Muscle layer of duodenum (tissue), 2 donors: ENCODE measurements around the gene EML6.

Experiments
- H3K27ac ChIP-seq: one replicate; pipeline ENCODE4 v1.7.0; 2013; ENCODE audit warnings: mild to moderate bottlenecking, low read length
- H3K27me3 ChIP-seq: one replicate; pipeline ENCODE4 v1.7.0; 2013; ENCODE audit warnings: low read depth, mild to moderate bottlenecking, control low read depth, low read length
- H3K36me3 ChIP-seq, 2 donors: one replicate each; pipeline ENCODE4 v1.7.0; 2013; ENCODE audit warnings: low read length in 2 of 2, control low read depth in 1 of 2, mild to moderate bottlenecking in 1 of 2; ENCODE audit not compliant: insufficient read depth in 2 of 2, control insufficient read depth in 1 of 2
- H3K4me1 ChIP-seq, 2 donors: one replicate each; pipeline ENCODE4 v1.7.0; 2013; ENCODE audit warnings: low read length in 2 of 2, mild to moderate bottlenecking in 2 of 2, control low read depth in 1 of 2, moderate library complexity in 1 of 2; ENCODE audit not compliant: insufficient read depth in 2 of 2, control insufficient read depth in 1 of 2
- H3K4me3 ChIP-seq, 2 donors: one replicate each; pipeline ENCODE4 v1.7.0; 2013; ENCODE audit warnings: low read length in 2 of 2, low read depth in 1 of 2, mild to moderate bottlenecking in 1 of 2
- H3K9me3 ChIP-seq, 2 donors: one replicate each; pipeline ENCODE4 v1.7.0; 2013; ENCODE audit warnings: low read length in 2 of 2, control low read depth in 1 of 2, mild to moderate bottlenecking in 1 of 2; ENCODE audit not compliant: control insufficient read depth in 1 of 2
- donor health status: healthy.

EML6 gene

DNA sequence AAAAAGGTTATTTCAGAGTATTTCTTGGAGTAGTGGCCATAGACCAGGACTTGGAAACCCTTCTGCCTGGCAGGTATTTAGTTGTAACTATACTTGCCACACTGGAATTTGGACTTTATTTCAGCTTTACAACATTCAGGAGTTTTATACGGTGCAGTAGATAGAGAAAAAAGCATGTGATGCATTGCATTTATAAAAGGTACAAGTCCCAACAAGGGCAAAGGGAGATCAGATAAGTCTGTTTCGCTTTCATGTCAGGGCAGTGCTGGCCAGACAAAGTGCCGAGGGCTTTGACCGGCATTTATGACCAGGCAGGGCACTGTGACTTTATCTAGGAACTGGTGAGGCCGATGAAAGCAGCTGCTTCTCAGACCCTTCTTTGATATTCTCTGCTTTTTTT, 181.4 kb downstream of the EML6 start:
- Histone ChIP-seq H3K36me3 (no peaks in the 10 kb centered on the region), H3K27me3 (no peaks in the 10 kb centered on the region), H3K4me1 (no peaks in the 10 kb centered on the region), H3K27ac (peak overlapping the region; percentile 50), H3K9me3 (no peaks in the 10 kb centered on the region), H3K4me3 (no peak overlapping the region)

- Histone ChIP-seq H3K27me3 (no peaks in the 10 kb centered on the region), H3K4me3 (no peak overlapping the region), H3K36me3 (no peaks in the 10 kb centered on the region), H3K9me3 (no peaks in the 10 kb centered on the region), H3K4me1 (no peaks in the 10 kb centered on the region), H3K27ac (no peak overlapping the region)
These were observed 183.3 kb downstream of the EML6 start for GRCh38 chr2:54906716-54907115.

GRCh38 chr2:54907663-54908062, 184.2 kb downstream of the EML6 start:
- Histone ChIP-seq H3K4me3 (no peak overlapping the region), H3K36me3 (no peaks in the 10 kb centered on the region), H3K9me3 (no peaks in the 10 kb centered on the region), H3K27ac (no peak overlapping the region), H3K27me3 (no peaks in the 10 kb centered on the region), H3K4me1 (no peaks in the 10 kb centered on the region)

DNA sequence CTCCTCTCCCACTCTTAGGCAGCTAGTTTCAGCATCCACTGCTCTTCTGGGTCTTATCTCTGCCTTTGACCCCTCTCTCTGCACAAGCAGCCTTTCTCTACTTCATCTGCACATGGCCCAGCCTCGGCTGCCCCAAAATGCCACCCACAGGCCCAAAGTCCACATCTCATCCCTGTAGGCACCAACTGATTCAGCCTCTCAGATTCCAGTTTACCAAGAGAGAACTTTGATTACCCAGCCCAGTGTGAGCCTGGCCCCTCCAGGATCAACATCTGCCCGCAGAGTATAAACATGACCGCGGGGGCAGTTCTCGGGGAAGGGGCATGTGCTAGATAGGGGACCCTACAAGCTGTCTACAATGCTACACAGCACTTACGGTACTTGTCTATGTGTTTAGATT, 185.1 kb downstream of the EML6 start:
- H3K27me3 ChIP-seq: no peaks in the 10 kb centered on the region
- no peak overlapping the region for H3K27ac ChIP-seq
- no peaks in the 10 kb centered on the region for H3K4me1 ChIP-seq
- no peak overlapping the region for H3K4me3 ChIP-seq
- H3K36me3 ChIP-seq: no peaks in the 10 kb centered on the region
- H3K9me3 ChIP-seq: no peaks in the 10 kb centered on the region

DNA sequence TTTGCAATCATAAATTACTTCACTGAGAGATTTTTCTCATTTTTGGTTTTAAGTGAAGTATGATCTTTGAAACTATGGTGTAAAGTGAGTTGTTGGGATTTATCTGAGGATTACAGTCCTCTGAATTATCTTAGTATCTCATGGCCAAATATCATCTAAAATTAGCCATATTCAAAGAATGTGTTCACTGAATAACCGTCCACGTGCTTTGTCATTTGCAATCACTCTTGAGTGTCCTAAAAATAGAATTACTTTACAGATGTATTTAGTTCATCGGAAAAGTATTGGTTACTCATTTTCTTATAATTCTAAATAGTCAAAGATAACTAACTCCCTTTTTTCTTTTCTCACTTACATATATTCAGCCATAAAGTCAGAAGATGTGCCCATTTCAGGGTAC, 185.5 kb downstream of the EML6 start:
- H3K36me3 ChIP-seq: no peaks in the 10 kb centered on the region
- H3K27me3 ChIP-seq: no peaks in the 10 kb centered on the region
- no peaks in the 10 kb centered on the region for H3K9me3 ChIP-seq
- no peak overlapping the region for H3K4me3 ChIP-seq
- no peaks in the 10 kb centered on the region for H3K4me1 ChIP-seq
- no peak overlapping the region for H3K27ac ChIP-seq

GRCh38 chr2:54912305-54912704, 188.8 kb downstream of the EML6 start:
- Histone ChIP-seq H3K36me3 (no peaks in the 10 kb centered on the region), H3K9me3 (no peaks in the 10 kb centered on the region), H3K27ac (no peak overlapping the region), H3K27me3 (no peaks in the 10 kb centered on the region), H3K4me1 (no peaks in the 10 kb centered on the region), H3K4me3 (no peak overlapping the region)

- H3K4me3 ChIP-seq: no peak overlapping the region
- no peak overlapping the region for H3K27ac ChIP-seq
- no peaks in the 10 kb centered on the region for H3K4me1 ChIP-seq
- no peaks in the 10 kb centered on the region for H3K9me3 ChIP-seq
- no peaks in the 10 kb centered on the region for H3K36me3 ChIP-seq
- no peaks in the 10 kb centered on the region for H3K27me3 ChIP-seq
These were observed 189.4 kb downstream of the EML6 start for GRCh38 chr2:54912893-54913292.

DNA sequence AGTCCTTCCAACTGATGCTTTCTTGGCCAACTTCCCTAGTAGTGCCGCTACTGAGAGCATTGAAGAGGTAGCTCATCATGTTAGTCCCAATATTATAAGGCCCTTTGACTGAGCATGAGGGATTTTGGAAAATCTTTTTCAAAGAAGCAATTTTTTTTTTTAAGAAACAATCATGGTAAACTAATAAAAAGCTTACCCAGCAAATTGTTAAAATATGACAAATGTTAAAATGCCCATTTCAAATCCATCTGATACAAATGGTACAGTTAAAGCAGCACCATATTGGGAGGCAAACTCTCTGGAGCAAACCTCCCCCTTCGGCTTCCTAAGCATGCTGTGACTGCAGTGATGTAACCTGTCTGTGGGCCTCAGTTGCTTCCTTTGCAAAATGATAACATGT, 191.2 kb downstream of the EML6 start:
- H3K36me3 ChIP-seq: no peaks in the 10 kb centered on the region
- H3K4me3 ChIP-seq: no peak overlapping the region
- no peaks in the 10 kb centered on the region for H3K27me3 ChIP-seq
- H3K9me3 ChIP-seq: no peaks in the 10 kb centered on the region
- no peak overlapping the region for H3K27ac ChIP-seq
- no peaks in the 10 kb centered on the region for H3K4me1 ChIP-seq

DNA sequence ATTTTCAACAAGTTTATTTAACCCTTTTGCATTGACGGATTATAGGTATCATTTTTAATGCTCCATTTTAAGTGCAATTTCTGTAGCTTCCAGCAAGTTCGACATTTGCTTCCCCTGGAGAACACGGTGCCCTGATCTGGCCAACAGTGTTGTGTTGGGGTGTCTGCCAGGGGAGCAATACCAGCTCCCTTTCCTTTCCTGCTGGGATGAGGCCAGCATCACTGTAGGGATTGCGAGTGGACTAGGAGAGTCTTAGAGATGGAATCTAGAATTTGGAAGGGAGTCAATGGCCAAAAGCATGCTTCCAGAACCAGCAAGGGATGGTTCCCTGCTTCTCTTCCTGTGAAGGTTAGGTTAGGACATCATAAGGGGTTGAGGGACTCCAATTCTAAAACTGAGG, 191.6 kb downstream of the EML6 start:
- Histone ChIP-seq H3K4me3 (no peak overlapping the region), H3K4me1 (no peaks in the 10 kb centered on the region), H3K27ac (no peak overlapping the region), H3K9me3 (no peaks in the 10 kb centered on the region), H3K36me3 (no peaks in the 10 kb centered on the region), H3K27me3 (no peaks in the 10 kb centered on the region)

DNA sequence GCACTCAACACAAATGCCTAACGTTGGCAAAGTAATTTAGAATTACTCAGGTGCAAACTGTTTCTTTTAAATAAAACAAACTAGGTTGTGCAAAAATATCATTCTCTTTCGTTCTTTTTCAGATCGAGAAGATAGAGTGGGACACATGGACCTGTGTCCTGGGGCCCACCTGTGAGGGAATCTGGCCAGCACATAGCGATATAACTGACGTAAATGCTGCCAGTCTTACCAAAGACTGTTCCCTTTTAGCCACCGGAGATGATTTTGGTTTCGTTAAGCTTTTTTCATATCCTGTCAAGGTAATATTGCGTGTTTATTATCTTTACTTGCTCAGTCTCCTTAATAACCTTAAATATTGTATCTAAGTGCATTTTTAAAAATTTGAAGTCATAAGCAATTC, 193.2 kb downstream of the EML6 start:
- no peaks in the 10 kb centered on the region for H3K36me3 ChIP-seq
- no peaks in the 10 kb centered on the region for H3K27me3 ChIP-seq
- no peaks in the 10 kb centered on the region for H3K9me3 ChIP-seq
- no peaks in the 10 kb centered on the region for H3K4me1 ChIP-seq
- H3K27ac ChIP-seq: no peak overlapping the region
- no peak overlapping the region for H3K4me3 ChIP-seq

DNA sequence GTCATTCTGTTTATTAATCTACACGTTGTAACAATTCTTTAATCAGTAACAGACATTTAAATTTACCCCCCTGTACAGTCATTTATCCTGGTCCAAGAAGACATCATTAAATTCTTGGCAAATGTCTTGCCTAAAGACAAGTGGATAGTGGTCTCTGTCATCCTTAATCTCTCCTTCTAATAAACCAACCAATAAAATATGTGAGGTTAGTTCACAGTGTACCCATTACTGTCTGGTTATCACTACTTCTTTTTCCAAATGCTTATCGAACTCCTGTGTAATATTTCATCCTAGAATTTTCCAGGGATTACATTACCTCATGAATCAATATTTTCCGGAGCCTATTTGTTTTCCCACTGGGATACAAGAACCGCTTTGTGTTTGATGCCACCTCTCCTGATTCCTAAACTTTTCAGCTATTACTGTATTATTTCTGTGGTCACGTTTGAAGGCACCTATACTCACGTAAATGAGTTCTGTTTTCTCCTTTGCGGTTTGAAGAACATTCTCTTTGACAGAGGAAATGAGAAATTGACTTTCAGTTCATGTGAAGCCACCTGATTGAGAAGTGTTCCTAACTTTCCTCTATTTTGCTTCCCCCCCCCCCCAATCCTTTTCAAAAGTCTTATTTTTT, 195.3 kb downstream of the EML6 start:
- H3K4me3 ChIP-seq: no peak overlapping the region
- H3K27ac ChIP-seq: no peak overlapping the region
- H3K27me3 ChIP-seq: no peaks in the 10 kb centered on the region
- H3K36me3 ChIP-seq: no peaks in the 10 kb centered on the region
- H3K9me3 ChIP-seq: no peaks in the 10 kb centered on the region
- H3K4me1 ChIP-seq: no peaks in the 10 kb centered on the region

DNA sequence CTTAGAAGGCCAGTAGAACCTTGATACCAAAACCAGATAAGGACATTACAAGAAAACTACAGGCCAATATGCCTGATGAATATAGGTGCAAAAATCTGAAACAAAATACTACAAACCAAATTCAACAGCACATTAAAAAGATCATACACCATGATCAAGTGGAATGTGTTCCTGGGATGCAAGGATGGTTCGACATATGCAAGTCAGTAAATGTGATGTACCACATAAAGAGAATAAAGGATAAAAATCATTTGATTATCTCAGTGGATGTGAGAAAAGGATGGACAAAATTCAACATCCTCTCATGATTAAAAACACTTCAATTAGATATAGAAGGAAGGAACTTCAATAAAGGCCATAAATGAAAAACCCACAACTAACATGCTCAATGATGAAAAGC, 197.2 kb downstream of the EML6 start:
- Histone ChIP-seq H3K36me3 (no peaks in the 10 kb centered on the region), H3K4me1 (no peaks in the 10 kb centered on the region), H3K27ac (no peak overlapping the region), H3K4me3 (no peak overlapping the region), H3K9me3 (no peaks in the 10 kb centered on the region), H3K27me3 (no peaks in the 10 kb centered on the region)
